ENCODE data around the gene NCEH1.

- TF ChIP-seq RCOR1 (conservative IDR thresholded peaks at IDR 0.05; ENCODE audit: low read depth, low read length) (no peak), BCL11A (IDR thresholded peaks at IDR 0.05; ENCODE audit: low read depth, low read length) (no peak), POLR2AphosphoS5 (IDR thresholded peaks at IDR 0.05; ENCODE audit: low read length) (no peak), EZH2 (IDR thresholded peaks at IDR 0.05; ENCODE audit: borderline replicate concordance, control insufficient read depth, low read depth, low read length) (no peak), TAF1 (IDR thresholded peaks at IDR 0.05; ENCODE audit: borderline replicate concordance, low read depth, low read length) (no peak), ZBTB40 (IDR thresholded peaks at IDR 0.05; ENCODE audit: borderline replicate concordance) (no peak), RAD21 (IDR thresholded peaks at IDR 0.05; ENCODE audit: insufficient read depth, low read depth, low read length) (no peak), POLR2A (IDR thresholded peaks at IDR 0.05; ENCODE audit: low read depth, low read length) (no peak), REST (IDR thresholded peaks at IDR 0.05; ENCODE audit: low read depth, low read length) (no peak), USF1 (IDR thresholded peaks at IDR 0.05; ENCODE audit: borderline replicate concordance, extremely low read length, insufficient read depth, low read depth, low read length) (no peak), CTCF (IDR thresholded peaks at IDR 0.05 in 2 of 3, conservative IDR thresholded peaks at IDR 0.05 in 1 of 3; ENCODE audit: control insufficient read depth in 2 of 3, extremely low read depth in 1 of 3, insufficient read depth in 1 of 3, low read depth in 3 of 3, low read length in 3 of 3) (no peak)
These were observed 8.6 kb downstream of the NCEH1 start for GRCh38 chr3:172702256-172702655.
